Measurements from ENCODE around the gene TROAP. TPM values are rescaled to one million over a fixed set of nuclear protein-coding genes. Genes with fewer than 3 reads are reported as not detected.

Gene TROAP
- total RNA-seq, 2 donors from 2014 or later = not detected

- H3K4me1 ChIP-seq = peaks cover 28% of the 10 kb centered on the region
- WGBS, 2 donors = 0 to 1% methylated on average over 36 to 90 of the region's 97 CpGs
- no peaks in the 10 kb centered on the region for H3K36me3 ChIP-seq (replicated peaks in 1 of 2; ENCODE audit: insufficient read depth in 1 of 2, low read depth in 2 of 2)
- TF ChIP-seq POLR2A (IDR thresholded peaks at IDR 0.05) (peak; percentile 18 to 79 (median 66)), CTCF (IDR thresholded peaks at IDR 0.05) (peak in 6 of 7 experiments; percentile 23 to 51 (median 42))
- peak; percentile 84 to 91 (median 86) for DNase-seq
- intact Hi-C loops (cut with DNase I) = loop anchor here (10.0 kb wide), 2 partner anchors 138 to 208 kb away; no protein-coding TSS in a partner anchor
- no peaks in the 10 kb centered on the region for H3K27me3 ChIP-seq
- ATAC-seq = peak; percentile 89
- peak overlapping the region; percentile 80 to 96 (median 88) for H3K27ac ChIP-seq
- H3K4me3 ChIP-seq = peak overlapping the region; percentile 15 to 83
- H3K9me3 ChIP-seq = no peaks in the 10 kb centered on the region
These were observed 43.8 kb downstream of the TROAP start for GRCh38 chr12:49366652-49367380.

GRCh38 chr12:49367381-49368239 lies 44.6 kb downstream of the TROAP start, which contains the start of gene SPATS2:
TSS of gene SPATS2 (plus strand) at chr12:49367462. CDS start at chr12:49461013, 93,551 bp downstream.
- peak within 1 kb of the TSS; percentile 15 to 83 for H3K4me3 ChIP-seq
- peaks cover 28% of the 10 kb centered on the region for H3K4me1 ChIP-seq
- peak within 1 kb of the TSS; percentile 80 to 96 (median 88) for H3K27ac ChIP-seq
- 1% methylated on average over 34 to 48 of the region's 52 CpGs for WGBS, 2 donors
- peak in 3 of 4 donors; percentile 35 to 92 (median 91) for DNase-seq
- peak; percentile 0 for ATAC-seq
- intact Hi-C loops (cut with DNase I) = loop anchor here (10.0 kb wide), 2 partner anchors 137 to 207 kb away; no protein-coding TSS in a partner anchor
- TF ChIP-seq CTCF (IDR thresholded peaks at IDR 0.05) (no peak), POLR2A (IDR thresholded peaks at IDR 0.05) (peak; percentile 40 to 56 (median 41))
- no peaks in the 10 kb centered on the region for H3K27me3 ChIP-seq
- no peaks in the 10 kb centered on the region for H3K9me3 ChIP-seq
- no peaks in the 10 kb centered on the region for H3K36me3 ChIP-seq (replicated peaks in 1 of 2; ENCODE audit: insufficient read depth in 1 of 2, low read depth in 2 of 2)

- ATAC-seq = no peak
These were observed 45.2 kb downstream of the TROAP start for GRCh38 chr12:49368240-49368600.

More at GRCh38 chr12:49368240-49368600, 45.2 kb downstream of the TROAP start:
- Histone ChIP-seq H3K27ac (peak overlapping the region in 3 of 4 donors; percentile 80 to 96 (median 94)), H3K36me3 (replicated peaks in 1 of 2; ENCODE audit: insufficient read depth in 1 of 2, low read depth in 2 of 2) (no peaks in the 10 kb centered on the region), H3K4me1 (peaks cover 28% of the 10 kb centered on the region), H3K9me3 (no peaks in the 10 kb centered on the region), H3K4me3 (peak overlapping the region in 1 of 2 donors; percentile 83), H3K27me3 (no peaks in the 10 kb centered on the region)
- WGBS, 2 donors = 4 to 6% methylated on average over 3 of the region's 3 CpGs
- TF ChIP-seq CTCF (IDR thresholded peaks at IDR 0.05) (no peak), POLR2A (IDR thresholded peaks at IDR 0.05) (no peak)
- no peak for DNase-seq
- intact Hi-C loops (cut with DNase I) = loop anchor here (10.0 kb wide), 2 partner anchors 137 to 207 kb away; no protein-coding TSS in a partner anchor

Data from body of pancreas (tissue), 4 donors.